Muscle of leg (tissue), 11 donors: ENCODE results near the gene MUC22. TPM values are rescaled to one million over a fixed set of nuclear protein-coding genes. Genes with fewer than 3 reads are reported as not detected.
"Not testable (repeated sequence)": the region's sequence is repeated elsewhere in the genome, so short reads cannot be mapped to it uniquely, and the experiment has no call there.

Experiments used
- DNase-seq: peaks from one replicate; pipeline ENCODE4 v3.0.0; 2013
- H3K27ac ChIP-seq: one replicate; pipeline ENCODE4 v1.5.1; 2013; ENCODE audit warnings: mild to moderate bottlenecking, low read length, control low read depth
- H3K27me3 ChIP-seq: one replicate; pipeline ENCODE4 v1.6.1; 2013; ENCODE audit warnings: low read length; ENCODE audit not compliant: control insufficient read depth, insufficient read depth
- H3K36me3 ChIP-seq: one replicate; pipeline ENCODE4 v1.6.1; 2013; ENCODE audit warnings: low read length; ENCODE audit not compliant: control insufficient read depth, insufficient read depth
- H3K4me1 ChIP-seq: one replicate; pipeline ENCODE4 v1.6.1; 2013; ENCODE audit warnings: low read length; ENCODE audit not compliant: control insufficient read depth, insufficient read depth
- H3K4me3 ChIP-seq: one replicate; pipeline ENCODE4 v1.5.1; 2013; ENCODE audit warnings: low read length, control low read depth
- H3K9me3 ChIP-seq: replicated peaks from 2 replicates; pipeline ENCODE4 v1.6.1; 2013; ENCODE audit warnings: low read depth, low read length; ENCODE audit not compliant: control insufficient read depth
- WGBS: methylation state at CpG from one replicate; pipeline ENCODE4 v1.1.5; 2013; ENCODE audit warnings: missing lambda C conversion rate; ENCODE audit not compliant: insufficient coverage; 5-methylcytosine and 5-hydroxymethylcytosine counted together
- polyA plus RNA-seq, 8 donors: library from polyadenylated mRNA; unstranded; fragments of 120-200 nt; gene quantifications; one replicate each; pipeline versions ENCODE4 v1.2.1 to v1.2.3, GENCODE V29; 2013; ENCODE audit warnings: inconsistent platforms in 1 of 8, low replicate concordance in 1 of 8; ENCODE audit not compliant: insufficient read length in 8 of 8, insufficient read depth in 1 of 8
- total RNA-seq: library from RNA; stranded (reverse); fragments of 120-200 nt; gene quantifications from one replicate; pipeline ENCODE4 v1.2.4, GENCODE V29; 2013

The MUC22 gene
- total and polyA plus RNA-seq, 9 donors = 0.04 to 2.4 (median 0.12) TPM; not detected in 6

DNA sequence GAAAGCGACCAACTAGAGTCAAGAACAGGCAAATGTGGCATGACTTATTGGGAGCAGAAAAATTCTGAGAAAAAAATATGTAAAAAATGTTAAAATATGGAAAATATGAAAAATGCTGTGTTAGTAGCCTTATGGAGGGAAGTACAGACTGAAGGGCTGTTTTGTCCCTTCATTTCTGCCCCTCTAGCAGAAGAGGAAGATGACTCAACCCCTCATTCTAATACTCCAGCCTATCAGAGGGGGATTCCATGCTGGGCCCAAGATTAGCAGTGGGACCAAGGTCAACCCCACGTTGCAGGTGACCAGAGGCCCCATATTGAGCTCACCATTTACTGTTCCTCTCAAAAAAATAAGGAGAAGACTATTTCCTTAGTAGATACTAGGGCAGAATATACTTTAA is 18.4 kb upstream of the MUC22 start:
- WGBS = 100% methylated on average over 1 of the region's 2 CpGs
- Histone ChIP-seq H3K36me3 (no peaks in the 10 kb centered on the region), H3K9me3 (no peaks in the 10 kb centered on the region), H3K4me1 (no peaks in the 10 kb centered on the region), H3K4me3 (no peak overlapping the region), H3K27me3 (no peaks in the 10 kb centered on the region), H3K27ac (no peak overlapping the region)
- DNase-seq = no peak

DNA sequence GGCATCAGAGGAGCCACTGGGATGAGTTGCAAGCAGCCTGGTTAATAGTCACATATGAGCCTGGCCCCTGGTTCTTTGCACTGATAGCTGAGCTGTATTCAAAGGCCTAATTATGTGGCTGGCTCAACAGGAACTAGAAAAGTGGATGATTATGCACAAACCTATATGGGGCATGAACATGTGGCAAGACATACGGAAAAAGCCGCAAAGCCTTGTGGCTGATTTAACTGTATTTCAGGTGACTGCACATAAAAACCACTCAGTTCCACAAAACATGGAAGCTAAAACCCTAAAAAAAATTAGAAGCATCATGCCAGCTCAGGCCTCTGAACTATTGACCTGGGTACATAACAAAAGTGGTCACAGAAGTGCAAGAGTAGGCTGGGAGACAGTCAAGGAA is 13.0 kb upstream of the MUC22 start:
- no peaks in the 10 kb centered on the region for H3K4me1 ChIP-seq

DNA sequence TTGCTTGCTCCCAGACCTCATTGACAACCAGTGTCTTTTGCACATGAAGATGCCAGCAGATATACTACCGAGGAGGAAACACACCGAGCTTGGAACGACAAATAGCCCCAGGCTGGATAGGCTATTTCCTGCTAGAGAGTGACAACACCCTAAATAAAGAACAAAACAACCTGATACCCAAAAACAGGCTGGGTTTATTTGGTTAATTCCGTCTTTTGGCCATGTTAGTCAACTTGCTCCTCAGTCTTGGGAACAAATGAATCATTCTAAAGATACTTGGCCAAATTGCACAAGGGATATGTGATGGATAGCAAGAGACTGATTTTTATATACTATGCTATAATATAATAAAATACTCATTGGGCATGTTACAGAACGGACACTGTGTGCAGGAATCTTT is 11.5 kb upstream of the MUC22 start:
- no peak overlapping the region for H3K27ac ChIP-seq
- WGBS = no CpG with 5 or more reads among the region's 5 CpGs

More for the DNA sequence above, 13.0 kb upstream of the MUC22 start:
- Histone ChIP-seq H3K27ac (no peak overlapping the region), H3K27me3 (no peaks in the 10 kb centered on the region), H3K36me3 (no peaks in the 10 kb centered on the region), H3K4me3 (no peak overlapping the region), H3K9me3 (no peaks in the 10 kb centered on the region)
- no peak for DNase-seq
- no CpG with 5 or more reads among the region's 2 CpGs for WGBS

DNA sequence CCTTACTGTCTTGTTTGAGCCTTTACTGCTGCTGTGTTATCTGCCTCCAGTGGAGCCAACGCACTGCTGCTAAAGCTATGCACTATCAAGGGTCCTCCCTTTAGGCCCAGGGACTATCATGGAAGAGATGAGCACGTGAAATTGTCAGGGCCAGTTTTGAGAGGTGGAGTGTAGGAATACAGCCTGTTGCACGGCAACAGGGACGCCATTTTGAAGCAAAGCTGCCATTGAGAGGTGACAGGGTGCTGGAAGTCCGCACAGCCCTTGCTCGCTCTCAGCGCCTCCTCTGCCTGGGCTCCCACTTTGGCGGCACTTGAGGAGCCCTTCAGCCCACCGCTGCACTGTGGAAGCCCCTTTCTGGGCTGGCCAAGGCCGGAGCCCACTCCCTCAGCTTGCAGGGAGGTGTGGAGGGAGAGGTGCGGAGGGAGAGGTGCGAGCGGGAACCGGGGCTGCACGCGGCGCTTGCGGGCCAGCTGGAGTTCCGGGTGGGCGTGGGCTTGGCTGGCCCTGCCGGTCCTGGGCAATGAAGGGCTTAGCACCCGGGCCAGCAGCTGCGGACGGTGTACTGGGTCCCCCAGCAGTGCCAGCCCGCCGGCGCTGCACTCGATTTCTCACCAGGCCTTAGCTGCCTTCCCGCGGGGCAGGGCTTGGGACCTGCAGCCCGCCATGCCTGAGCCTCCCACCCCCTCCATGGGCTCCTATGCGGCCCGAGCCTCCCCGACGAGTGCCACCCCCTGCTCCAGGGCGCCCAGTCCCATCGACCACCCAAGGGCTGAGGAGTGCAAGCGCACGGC is 10.0 kb upstream of the MUC22 start:
- not testable (repeated sequence) for DNase-seq, H3K36me3 ChIP-seq, H3K4me3 ChIP-seq, H3K27me3 ChIP-seq, H3K9me3 ChIP-seq, H3K27ac ChIP-seq, H3K4me1 ChIP-seq
- 84% methylated on average over 20 of the region's 39 CpGs for WGBS

More for the DNA sequence above, 11.5 kb upstream of the MUC22 start:
- no peaks in the 10 kb centered on the region for H3K4me1 ChIP-seq
- H3K36me3 ChIP-seq = no peaks in the 10 kb centered on the region
- no peaks in the 10 kb centered on the region for H3K27me3 ChIP-seq
- DNase-seq = no peak
- no peaks in the 10 kb centered on the region for H3K9me3 ChIP-seq
- H3K4me3 ChIP-seq = no peak overlapping the region

DNA sequence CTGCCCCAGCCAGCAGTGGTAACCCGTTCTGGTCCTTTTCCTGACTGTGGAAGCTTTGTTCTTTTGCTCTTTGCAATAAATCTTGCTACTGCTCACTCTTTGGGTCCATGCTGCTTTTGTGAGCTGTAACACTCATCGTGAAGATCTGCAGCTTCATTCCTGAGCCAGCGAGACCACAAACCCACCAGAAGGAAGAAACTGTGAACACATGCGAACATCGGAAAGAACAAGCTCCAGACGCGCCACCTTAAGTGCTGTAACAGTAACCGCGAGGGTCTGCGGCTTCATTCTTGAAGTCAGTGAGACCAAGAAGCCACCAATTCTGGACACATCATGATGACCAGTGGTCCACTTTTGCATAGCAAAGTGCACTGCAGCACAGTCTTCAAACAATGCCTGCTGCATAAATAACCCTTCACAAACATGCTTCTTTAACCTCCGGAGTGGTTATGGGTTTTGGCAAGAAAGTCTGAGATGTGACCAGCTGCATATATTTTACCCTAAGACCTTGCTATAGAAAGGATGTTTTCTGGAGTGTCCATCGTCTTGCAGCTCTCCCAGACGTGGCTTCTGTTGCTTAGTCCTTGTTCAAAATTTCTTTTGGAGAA is 8.9 kb upstream of the MUC22 start:
- Histone ChIP-seq H3K27ac (no peak overlapping the region), H3K27me3 (peaks cover 2% of the 10 kb centered on the region), H3K4me1 (no peaks in the 10 kb centered on the region), H3K4me3 (no peak overlapping the region), H3K9me3 (no peaks in the 10 kb centered on the region), H3K36me3 (no peaks in the 10 kb centered on the region)
- DNase-seq = no peak
- 61% methylated on average over 12 of the region's 13 CpGs for WGBS

DNA sequence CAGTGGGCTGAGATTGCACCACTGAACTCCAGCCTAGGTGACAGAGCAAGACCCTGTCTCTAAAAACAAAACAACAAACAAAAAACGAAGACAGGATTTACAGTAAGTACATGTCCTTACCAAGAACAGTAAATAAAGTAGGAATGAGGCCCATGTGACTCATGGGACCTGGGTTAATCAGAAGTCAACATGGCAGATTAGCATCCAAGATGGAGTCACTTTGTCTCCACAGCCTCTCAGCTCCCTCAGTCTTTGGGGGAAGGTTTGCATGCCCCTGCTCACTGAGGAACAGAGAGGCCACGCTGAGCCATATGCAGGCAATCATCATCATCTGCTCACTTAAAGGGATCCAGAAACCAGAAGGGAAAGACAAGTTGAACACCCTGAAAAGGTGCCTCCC is 7.8 kb upstream of the MUC22 start:
- Histone ChIP-seq H3K27me3 (peaks cover 2% of the 10 kb centered on the region), H3K9me3 (no peaks in the 10 kb centered on the region), H3K4me1 (no peaks in the 10 kb centered on the region), H3K4me3 (no peak overlapping the region), H3K36me3 (no peaks in the 10 kb centered on the region), H3K27ac (no peak overlapping the region)
- DNase-seq = no peak
- 83% methylated on average over 1 of the region's 2 CpGs for WGBS

DNA sequence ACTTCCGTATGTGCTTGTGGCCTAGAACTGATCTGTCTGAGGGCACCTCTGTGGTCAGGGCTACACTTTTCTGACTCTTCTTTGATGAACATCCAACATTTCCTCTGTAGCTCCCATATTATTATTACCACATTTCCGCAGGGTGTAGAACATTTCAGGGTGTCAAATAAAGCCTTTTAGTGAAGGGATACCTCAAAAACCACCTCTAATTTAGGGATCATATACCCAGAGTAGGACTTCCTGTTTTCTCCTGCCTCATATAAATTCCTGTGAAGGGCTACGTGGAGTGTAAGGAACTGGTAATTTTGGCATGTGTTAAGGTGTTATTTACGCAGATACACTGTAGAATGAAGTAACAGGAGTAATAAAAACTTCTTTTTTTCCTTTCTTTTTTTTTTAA is 5.5 kb upstream of the MUC22 start:
- peaks cover 8% of the 10 kb centered on the region for H3K27me3 ChIP-seq
- peak overlapping the region; percentile 55 for H3K27ac ChIP-seq
- 100% methylated on average over 1 of the region's 4 CpGs for WGBS
- H3K36me3 ChIP-seq = no peaks in the 10 kb centered on the region
- DNase-seq = no peak
- H3K4me3 ChIP-seq = no peak overlapping the region
- H3K4me1 ChIP-seq = no peaks in the 10 kb centered on the region
- H3K9me3 ChIP-seq = no peaks in the 10 kb centered on the region

DNA sequence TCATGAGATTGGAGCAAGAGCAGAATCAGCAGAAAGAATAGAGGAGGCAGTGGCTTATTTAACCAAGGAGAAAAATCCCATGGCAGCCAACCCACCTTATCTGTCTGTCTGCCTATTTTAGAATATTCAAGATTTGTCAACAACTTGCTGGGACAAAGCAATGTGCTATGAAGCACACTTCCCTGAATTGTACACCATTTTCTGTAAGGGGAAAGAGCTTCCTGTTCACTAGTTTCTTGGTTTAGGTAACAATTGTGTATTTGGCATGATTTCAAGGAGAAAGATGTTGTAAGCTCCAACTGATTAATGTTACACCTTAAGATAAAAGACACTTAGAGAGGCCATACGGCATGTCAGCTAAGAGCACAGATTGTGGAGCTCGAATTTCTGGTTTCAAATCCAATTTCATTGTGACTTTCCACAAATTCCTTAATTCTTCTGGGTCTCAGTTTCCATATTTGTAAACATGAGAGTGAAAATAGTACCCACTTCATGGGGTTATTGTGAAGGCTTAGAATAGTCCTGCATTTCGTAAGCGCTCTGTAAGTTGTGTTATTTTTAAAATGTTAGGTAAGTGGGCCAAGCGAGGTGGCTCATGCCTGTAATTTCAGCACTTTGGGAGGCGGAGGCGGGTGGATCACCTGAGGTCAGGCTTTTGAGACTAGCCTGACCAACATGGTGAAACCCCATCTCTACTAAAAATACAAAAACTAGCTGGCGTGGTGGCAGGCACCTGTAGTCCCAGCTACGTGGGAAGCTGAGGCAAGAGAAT is 4.8 kb upstream of the MUC22 start:
- H3K4me1 ChIP-seq = no peaks in the 10 kb centered on the region
- H3K27me3 ChIP-seq = peaks cover 9% of the 10 kb centered on the region
- H3K9me3 ChIP-seq = no peaks in the 10 kb centered on the region
- H3K27ac ChIP-seq = no peak overlapping the region
- DNase-seq = no peak
- no peak overlapping the region for H3K4me3 ChIP-seq
- WGBS = 78% methylated on average over 3 of the region's 9 CpGs
- H3K36me3 ChIP-seq = no peaks in the 10 kb centered on the region

DNA sequence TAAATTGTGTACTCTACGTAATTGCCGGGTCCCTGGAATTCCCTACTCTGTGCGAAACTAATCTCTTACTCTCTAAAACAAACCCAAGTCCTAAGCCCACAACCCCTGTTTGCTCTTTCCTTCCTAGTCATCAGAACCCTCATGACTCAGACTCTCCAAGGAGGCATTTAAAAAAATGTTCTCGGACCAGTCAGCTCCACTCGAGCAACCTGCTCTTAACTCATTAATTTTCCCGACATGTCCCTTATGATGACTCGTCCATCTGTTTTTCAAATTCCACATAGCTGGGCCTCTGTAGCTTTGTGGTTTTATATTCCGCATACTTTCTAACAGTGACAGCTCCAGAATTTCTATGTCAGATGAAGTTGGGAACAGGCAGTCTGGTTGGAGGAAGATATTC is 2.6 kb upstream of the MUC22 start:
- no peak overlapping the region for H3K27ac ChIP-seq

DNA sequence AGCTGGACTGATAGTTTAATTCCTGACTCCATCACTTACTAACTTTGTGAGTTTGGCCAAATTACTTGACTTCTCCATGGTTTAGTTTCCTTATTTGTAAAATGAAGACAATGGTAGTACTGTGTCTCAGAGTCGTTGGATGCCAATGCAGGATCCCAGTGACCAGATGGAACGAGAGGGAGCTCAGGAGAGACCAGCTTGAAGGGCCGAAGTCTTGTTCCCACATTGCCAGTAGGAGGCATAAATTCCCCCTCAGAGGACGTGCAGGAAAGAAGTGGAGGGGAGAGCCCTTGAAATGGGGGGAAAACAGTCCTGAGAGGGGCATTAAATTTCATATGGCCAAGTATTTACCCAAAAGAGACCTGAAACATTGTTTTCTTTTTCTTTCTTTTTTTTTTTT is 2.1 kb upstream of the MUC22 start:
- no peak for DNase-seq
- no peaks in the 10 kb centered on the region for H3K36me3 ChIP-seq
- H3K9me3 ChIP-seq = no peaks in the 10 kb centered on the region
- no peak overlapping the region for H3K27ac ChIP-seq
- no peak overlapping the region for H3K4me3 ChIP-seq
- 21% methylated on average over 2 of the region's 4 CpGs for WGBS
- no peaks in the 10 kb centered on the region for H3K4me1 ChIP-seq
- peaks cover 9% of the 10 kb centered on the region for H3K27me3 ChIP-seq

More for the DNA sequence above, 2.6 kb upstream of the MUC22 start:
- Histone ChIP-seq H3K4me3 (no peak overlapping the region), H3K4me1 (no peaks in the 10 kb centered on the region), H3K9me3 (no peaks in the 10 kb centered on the region), H3K27me3 (peaks cover 9% of the 10 kb centered on the region), H3K36me3 (no peaks in the 10 kb centered on the region)
- DNase-seq = peak; percentile 61
- WGBS = 28% methylated on average over 4 of the region's 8 CpGs
